Measurements from ENCODE around the gene TMED9. TPM values are rescaled to one million over a fixed set of nuclear protein-coding genes. Genes with fewer than 3 reads are reported as not detected.

TMED9 gene
- 146 to 157 TPM (median 151 TPM) in 3 replicates for total RNA-seq

- H3K4me3 Mint-ChIP-seq: peak within 1 kb of the TSS; percentile 98
- H3K4me1 Mint-ChIP-seq: peaks cover 14% of the 10 kb centered on the region
- H3K27ac Mint-ChIP-seq: peak within 1 kb of the TSS; percentile 99
- DNase-seq (ENCODE audit: low spot score in 2 of 2, unreplicated experiment in 2 of 2): peak; percentile 72 to 87
- H3K36me3 Mint-ChIP-seq: peaks cover 19% of the 10 kb centered on the region
- no peaks in the 10 kb centered on the region for H3K9me3 Mint-ChIP-seq
- no peak for TF ChIP-seq CTCF (IDR thresholded peaks at IDR 0.05; ENCODE audit: unreplicated experiment)
- H3K27me3 Mint-ChIP-seq (ENCODE audit: low read depth): peaks cover 30% of the 10 kb centered on the region
These were observed at the start of gene TMED9 for GRCh38 chr5:177592010-177592834. TMED9 (plus strand) TSS chr5:177592203; CDS start chr5:177592215, 12 bp downstream.

GRCh38 chr5:177542816-177543465 is 49.1 kb upstream of the TMED9 start:
- H3K4me3 Mint-ChIP-seq: no peak overlapping the region
- H3K27ac Mint-ChIP-seq: no peak overlapping the region
- no peaks in the 10 kb centered on the region for H3K27me3 Mint-ChIP-seq (ENCODE audit: low read depth)
- H3K9me3 Mint-ChIP-seq: no peaks in the 10 kb centered on the region
- no peak for DNase-seq (ENCODE audit: low spot score in 2 of 2, unreplicated experiment in 2 of 2)
- peaks cover 8% of the 10 kb centered on the region for H3K36me3 Mint-ChIP-seq
- TF ChIP-seq CTCF (IDR thresholded peaks at IDR 0.05; ENCODE audit: unreplicated experiment): no peak
- peaks cover 2% of the 10 kb centered on the region for H3K4me1 Mint-ChIP-seq

GRCh38 chr5:177545487-177546257 is 46.3 kb upstream of the TMED9 start:
- TF ChIP-seq CTCF (IDR thresholded peaks at IDR 0.05; ENCODE audit: unreplicated experiment): no peak
- H3K4me3 Mint-ChIP-seq: no peak overlapping the region
- H3K9me3 Mint-ChIP-seq: no peaks in the 10 kb centered on the region
- no peak for DNase-seq (ENCODE audit: low spot score in 2 of 2, unreplicated experiment in 2 of 2)
- H3K27me3 Mint-ChIP-seq (ENCODE audit: low read depth): no peaks in the 10 kb centered on the region
- peaks cover 5% of the 10 kb centered on the region for H3K36me3 Mint-ChIP-seq
- H3K4me1 Mint-ChIP-seq: peaks cover 2% of the 10 kb centered on the region
- H3K27ac Mint-ChIP-seq: no peak overlapping the region

- DNase-seq (ENCODE audit: low spot score in 2 of 2, unreplicated experiment in 2 of 2): no peak
- no peak for TF ChIP-seq CTCF (IDR thresholded peaks at IDR 0.05; ENCODE audit: unreplicated experiment)
- Mint-ChIP-seq H3K27ac (peak overlapping the region; percentile 73), H3K9me3 (no peaks in the 10 kb centered on the region), H3K4me1 (peaks cover 2% of the 10 kb centered on the region), H3K27me3 (ENCODE audit: low read depth) (no peaks in the 10 kb centered on the region), H3K4me3 (no peak overlapping the region), H3K36me3 (peaks cover 5% of the 10 kb centered on the region)
These were observed 45.7 kb upstream of the TMED9 start for GRCh38 chr5:177546258-177546741.

GRCh38 chr5:177547736-177548135 is 44.3 kb upstream of the TMED9 start:
- no peak for TF ChIP-seq CTCF (IDR thresholded peaks at IDR 0.05; ENCODE audit: unreplicated experiment)
- no peaks in the 10 kb centered on the region for H3K27me3 Mint-ChIP-seq (ENCODE audit: low read depth)
- no peak overlapping the region for H3K4me3 Mint-ChIP-seq
- peaks cover 2% of the 10 kb centered on the region for H3K36me3 Mint-ChIP-seq
- peaks cover 11% of the 10 kb centered on the region for H3K4me1 Mint-ChIP-seq
- no peak for DNase-seq (ENCODE audit: low spot score in 2 of 2, unreplicated experiment in 2 of 2)
- H3K9me3 Mint-ChIP-seq: no peaks in the 10 kb centered on the region
- H3K27ac Mint-ChIP-seq: no peak overlapping the region

Data from mesothelial cell of epicardium (in vitro differentiated cells).